HL-60 (cell line): ENCODE measurements around the gene ZNF100.

Experiments
- DNase-seq, 2 experiments: peaks; one replicate each; pipeline ENCODE4 v3.0.0-alpha.2; 2010 to 2020; ENCODE audit warnings: low read depth in 1 of 2, low spot score in 1 of 2
- H3K27ac ChIP-seq: fragments of 250-450 bp; sonication (Bioruptor Pico); replicated peaks from 2 replicates; pipeline ENCODE4 v1.5.1; 2020; ENCODE audit warnings: mild to moderate bottlenecking, moderate library complexity
- H3K27me3 ChIP-seq: fragments of 250-450 bp; sonication (Bioruptor Pico); 2 replicates; pipeline ENCODE4 v1.5.1; 2021; ENCODE audit warnings: mild to moderate bottlenecking, moderate library complexity; ENCODE audit not compliant: insufficient read depth, poor library complexity, severe bottlenecking
- H3K4me3 ChIP-seq: replicated peaks from 2 replicates; pipeline ENCODE4 v1.5.1; 2011; ENCODE audit warnings: mild to moderate bottlenecking, control low read depth, low read length; ENCODE audit not compliant: insufficient read depth
- CTCF ChIP-seq: IDR thresholded peaks from one replicate; pipeline ENCODE4 v1.5.1; 2011; ENCODE audit warnings: low read length, control low read depth, inconsistent platforms; ENCODE audit not compliant: insufficient read depth
- GABPA ChIP-seq: IDR thresholded peaks from 2 replicates; pipeline ENCODE4 v1.6.1; 2012; ENCODE audit warnings: low read depth
- POLR2AphosphoS5 ChIP-seq: IDR thresholded peaks from 2 replicates; pipeline ENCODE4 v1.6.1; 2012; ENCODE audit warnings: low read depth
- REST ChIP-seq: IDR thresholded peaks from 2 replicates; pipeline ENCODE4 v1.6.1; 2012; ENCODE audit warnings: low read depth; ENCODE audit not compliant: insufficient replicate concordance
- SPI1 ChIP-seq: IDR thresholded peaks from 2 replicates; pipeline ENCODE4 v1.6.1; 2012; ENCODE audit warnings: low read depth, mild to moderate bottlenecking, borderline replicate concordance

Gene ZNF100

GRCh38 chr19:21707065-21707464, 60.3 kb downstream of the ZNF100 start:
- Histone ChIP-seq H3K27ac (no peak overlapping the region), H3K4me3 (no peak overlapping the region), H3K27me3 (no peaks in the 10 kb centered on the region)
- DNase-seq: no peak
- TF ChIP-seq POLR2AphosphoS5 (no peak), GABPA (no peak), SPI1 (no peak), CTCF (no peak), REST (no peak)

- Histone ChIP-seq H3K27ac (no peak overlapping the region), H3K27me3 (no peaks in the 10 kb centered on the region), H3K4me3 (no peak overlapping the region)
- no peak for TF ChIP-seq POLR2AphosphoS5
- TF ChIP-seq REST: no peak
- TF ChIP-seq GABPA: no peak
- TF ChIP-seq SPI1: no peak
- TF ChIP-seq CTCF: no peak
- no peak for DNase-seq
These were observed 62.0 kb downstream of the ZNF100 start for GRCh38 chr19:21705393-21705792.

GRCh38 chr19:21704320-21704719, 63.1 kb downstream of the ZNF100 start:
- no peak overlapping the region for H3K4me3 ChIP-seq
- DNase-seq: no peak

More at GRCh38 chr19:21704320-21704719, 63.1 kb downstream of the ZNF100 start:
- no peak overlapping the region for H3K27ac ChIP-seq
- H3K27me3 ChIP-seq: no peaks in the 10 kb centered on the region
- TF ChIP-seq POLR2AphosphoS5 (no peak), REST (no peak), GABPA (no peak), SPI1 (no peak), CTCF (no peak)
